ENCODE measurements around the gene SMC6. TPM values are rescaled to one million over a fixed set of nuclear protein-coding genes. Genes with fewer than 3 reads are reported as not detected.

The SMC6 gene
- polyA plus RNA-seq, 1 donor from 2014 or later = 20.1 TPM

GRCh38 chr2:17800219-17800618 lies 46.6 kb upstream of the SMC6 start:
- TF ChIP-seq POLR2AphosphoS5 (IDR thresholded peaks at IDR 0.05) (no peak), EP300 (conservative IDR thresholded peaks at IDR 0.05; ENCODE audit: poor library complexity, severe bottlenecking) (peak; percentile 13)
- Histone ChIP-seq H3K4me3 (ENCODE audit: low read length) (no peak overlapping the region), H3K79me2 (replicated peaks; ENCODE audit: insufficient read depth, low read length) (no peaks in the 10 kb centered on the region), H3K9ac (ENCODE audit: low read length) (no peak overlapping the region), H3K27ac (ENCODE audit: low read length) (peak overlapping the region; percentile 32), H3F3A (ENCODE audit: insufficient read depth, low read length, poor library complexity, severe bottlenecking) (no peaks in the 10 kb centered on the region), H2AFZ (ENCODE audit: low read depth, low read length) (no peak overlapping the region), H4K20me1 (ENCODE audit: insufficient read depth) (no peaks in the 10 kb centered on the region), H3K4me2 (ENCODE audit: low read length) (no peak overlapping the region), H3K9me3 (ENCODE audit: low read length) (no peaks in the 10 kb centered on the region), H3K9me2 (ENCODE audit: insufficient read depth, low read length) (no peaks in the 10 kb centered on the region), H3K27me3 (ENCODE audit: insufficient read depth, low read depth, low read length) (no peaks in the 10 kb centered on the region), H3K36me3 (ENCODE audit: insufficient read depth, low read length) (no peaks in the 10 kb centered on the region)

DNA sequence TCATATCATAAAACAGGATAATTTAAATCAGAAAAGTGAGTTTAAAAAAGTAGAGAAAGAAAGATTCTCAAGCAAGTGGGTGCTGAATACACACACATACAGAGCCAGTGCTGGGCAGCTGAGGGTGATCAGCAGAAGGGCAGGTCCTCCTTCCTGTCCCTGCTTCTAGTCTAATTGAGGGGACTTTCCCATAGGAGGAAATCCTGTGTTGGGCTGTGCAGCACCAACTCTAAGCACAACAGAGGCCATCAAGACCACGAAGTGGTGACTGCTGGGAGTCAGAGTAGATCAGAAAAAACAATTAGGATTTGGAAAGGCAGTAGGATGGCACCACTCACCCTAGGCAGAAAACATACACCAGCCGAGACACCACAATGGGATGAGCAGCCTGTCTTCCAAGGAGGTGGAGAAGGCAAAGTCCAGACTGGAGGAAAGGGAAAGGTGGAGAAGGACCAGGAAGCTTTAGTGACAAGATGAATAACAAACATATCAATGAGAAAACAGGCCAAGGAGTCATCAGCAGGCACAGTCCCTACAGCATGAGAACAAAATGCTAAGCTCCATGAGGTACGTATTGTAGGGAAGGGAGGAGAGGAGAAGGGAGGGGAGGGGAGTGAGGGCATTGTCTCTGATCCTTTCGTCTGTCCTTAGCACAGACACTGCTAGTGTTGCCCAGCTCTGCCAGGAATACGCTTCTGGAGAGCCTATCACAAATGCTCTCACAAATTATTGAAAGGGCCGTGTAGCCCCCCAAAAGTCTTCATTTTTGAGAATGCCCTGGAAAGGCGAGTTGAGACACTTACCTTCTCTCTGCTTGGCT lies 45.9 kb upstream of the SMC6 start:
- Histone ChIP-seq H3K9me2 (ENCODE audit: insufficient read depth, low read length) (no peaks in the 10 kb centered on the region), H3K36me3 (ENCODE audit: insufficient read depth, low read length) (no peaks in the 10 kb centered on the region), H2AFZ (ENCODE audit: low read depth, low read length) (no peak overlapping the region), H3F3A (ENCODE audit: insufficient read depth, low read length, poor library complexity, severe bottlenecking) (no peaks in the 10 kb centered on the region), H3K27ac (ENCODE audit: low read length) (peak overlapping the region; percentile 32), H3K4me2 (ENCODE audit: low read length) (no peak overlapping the region), H3K9me3 (ENCODE audit: low read length) (no peaks in the 10 kb centered on the region), H3K4me3 (ENCODE audit: low read length) (no peak overlapping the region), H3K79me2 (replicated peaks; ENCODE audit: insufficient read depth, low read length) (no peaks in the 10 kb centered on the region), H3K9ac (ENCODE audit: low read length) (no peak overlapping the region), H3K27me3 (ENCODE audit: insufficient read depth, low read depth, low read length) (no peaks in the 10 kb centered on the region), H4K20me1 (ENCODE audit: insufficient read depth) (no peaks in the 10 kb centered on the region)
- TF ChIP-seq, protein P1, sequence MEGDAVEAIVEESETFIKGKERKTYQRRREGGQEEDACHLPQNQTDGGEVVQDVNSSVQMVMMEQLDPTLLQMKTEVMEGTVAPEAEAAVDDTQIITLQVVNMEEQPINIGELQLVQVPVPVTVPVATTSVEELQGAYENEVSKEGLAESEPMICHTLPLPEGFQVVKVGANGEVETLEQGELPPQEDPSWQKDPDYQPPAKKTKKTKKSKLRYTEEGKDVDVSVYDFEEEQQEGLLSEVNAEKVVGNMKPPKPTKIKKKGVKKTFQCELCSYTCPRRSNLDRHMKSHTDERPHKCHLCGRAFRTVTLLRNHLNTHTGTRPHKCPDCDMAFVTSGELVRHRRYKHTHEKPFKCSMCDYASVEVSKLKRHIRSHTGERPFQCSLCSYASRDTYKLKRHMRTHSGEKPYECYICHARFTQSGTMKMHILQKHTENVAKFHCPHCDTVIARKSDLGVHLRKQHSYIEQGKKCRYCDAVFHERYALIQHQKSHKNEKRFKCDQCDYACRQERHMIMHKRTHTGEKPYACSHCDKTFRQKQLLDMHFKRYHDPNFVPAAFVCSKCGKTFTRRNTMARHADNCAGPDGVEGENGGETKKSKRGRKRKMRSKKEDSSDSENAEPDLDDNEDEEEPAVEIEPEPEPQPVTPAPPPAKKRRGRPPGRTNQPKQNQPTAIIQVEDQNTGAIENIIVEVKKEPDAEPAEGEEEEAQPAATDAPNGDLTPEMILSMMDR (IDR thresholded peaks at IDR 0.05; ENCODE audit: poor library complexity, severe bottlenecking) = no peak
- no peak for TF ChIP-seq MXI1 (conservative IDR thresholded peaks at IDR 0.05; ENCODE audit: poor library complexity, severe bottlenecking)
- TF ChIP-seq REST (IDR thresholded peaks at IDR 0.05; ENCODE audit: borderline replicate concordance) = no peak
- TF ChIP-seq RAD21 (conservative IDR thresholded peaks at IDR 0.05) = no peak
- no peak for TF ChIP-seq POLR2AphosphoS5 (IDR thresholded peaks at IDR 0.05)

GRCh38 chr2:17798338-17798737 lies 44.7 kb upstream of the SMC6 start:
- no peak for TF ChIP-seq MXI1 (conservative IDR thresholded peaks at IDR 0.05; ENCODE audit: poor library complexity, severe bottlenecking)
- no peak for TF ChIP-seq EZH2 (IDR thresholded peaks at IDR 0.05; ENCODE audit: borderline replicate concordance, insufficient read depth, low read length, poor library complexity, severe bottlenecking)
- no peak for TF ChIP-seq REST (IDR thresholded peaks at IDR 0.05; ENCODE audit: borderline replicate concordance)
- no peak for TF ChIP-seq RAD21 (conservative IDR thresholded peaks at IDR 0.05)
- no peak for TF ChIP-seq POLR2AphosphoS5 (IDR thresholded peaks at IDR 0.05)
- TF ChIP-seq EP300 (conservative IDR thresholded peaks at IDR 0.05; ENCODE audit: poor library complexity, severe bottlenecking) = no peak
- no peaks in the 10 kb centered on the region for H3K27me3 ChIP-seq (ENCODE audit: insufficient read depth, low read depth, low read length)
- no peaks in the 10 kb centered on the region for H3K79me2 ChIP-seq (replicated peaks; ENCODE audit: insufficient read depth, low read length)
- H3K9me3 ChIP-seq (ENCODE audit: low read length) = no peaks in the 10 kb centered on the region
- no peak overlapping the region for H3K4me2 ChIP-seq (ENCODE audit: low read length)
- no peaks in the 10 kb centered on the region for H4K20me1 ChIP-seq (ENCODE audit: insufficient read depth)
- no peak overlapping the region for H3K9ac ChIP-seq (ENCODE audit: low read length)
- no peaks in the 10 kb centered on the region for H3K9me2 ChIP-seq (ENCODE audit: insufficient read depth, low read length)
- H2AFZ ChIP-seq (ENCODE audit: low read depth, low read length) = no peak overlapping the region
- no peak overlapping the region for H3K4me3 ChIP-seq (ENCODE audit: low read length)
- no peaks in the 10 kb centered on the region for H3F3A ChIP-seq (ENCODE audit: insufficient read depth, low read length, poor library complexity, severe bottlenecking)
- H3K27ac ChIP-seq (ENCODE audit: low read length) = no peak overlapping the region
- no peaks in the 10 kb centered on the region for H3K36me3 ChIP-seq (ENCODE audit: insufficient read depth, low read length)

All from neural cell (in vitro differentiated cells).